ENCODE data around the gene ORM1. TPM values are rescaled to one million over a fixed set of nuclear protein-coding genes. Genes with fewer than 3 reads are reported as not detected.

The ORM1 gene
- total and polyA plus RNA-seq, 2 donors (not counting 3 experiments of a cell fraction or from before 2014, with no cell fraction given), result not detected

GRCh38 chr9:114310471-114311450 is 12.1 kb upstream of the ORM1 start:
- Histone ChIP-seq H2AFZ (ENCODE audit: low read depth, low read length) (no peak overlapping the region), H3K9me1 (replicated peaks; ENCODE audit: control insufficient read depth, extremely low read depth, insufficient read depth, low read length) (no peaks in the 10 kb centered on the region), H3K4me2 (ENCODE audit: insufficient read depth, low read length) (no peak overlapping the region), H3K4me3 (replicated peaks in 1 of 3; ENCODE audit: insufficient read depth in 1 of 3, low read depth in 1 of 3, low read length in 3 of 3) (no peak overlapping the region), H3K4me1 (ENCODE audit: control insufficient read depth, extremely low read depth, insufficient read depth, low read length) (no peaks in the 10 kb centered on the region), H3K79me2 (ENCODE audit: control insufficient read depth, insufficient read depth, low read length) (no peaks in the 10 kb centered on the region), H3K36me3 (ENCODE audit: control insufficient read depth in 2 of 2, extremely low read depth in 1 of 2, insufficient read depth in 2 of 2, low read length in 2 of 2) (peaks cover 0 to 7% of the 10 kb centered on the region in 2 experiments), H3K9me3 (replicated peaks; ENCODE audit: control insufficient read depth, insufficient read depth, low read length) (no peaks in the 10 kb centered on the region), H3K27me3 (ENCODE audit: control insufficient read depth in 2 of 2, insufficient read depth in 2 of 2, low read length in 2 of 2) (no peaks in the 10 kb centered on the region), H3K27ac (ENCODE audit: insufficient read depth, low read depth, low read length) (no peak overlapping the region), H3K9ac (replicated peaks; ENCODE audit: extremely low read depth, insufficient read depth, low read length) (no peak overlapping the region), H4K20me1 (replicated peaks; ENCODE audit: control insufficient read depth, extremely low read depth, insufficient read depth, low read length) (no peaks in the 10 kb centered on the region)
- DNase-seq (ENCODE audit: low read depth, low spot score) (no peak), FAIRE-seq (no peak)
- dilution Hi-C loops (cut with MboI; ENCODE audit: extremely low pct_ligation_motif_present, low sequenced_read_pairs), result no loop called here
- intact Hi-C loops (cut with micrococcal nuclease), result no loop called here
- ChIA-PET CTCF (interaction anchor here (0.7 to 2.5 kb wide), 3 partner anchors 20 to 228 kb away, joined by 3 to 12 read pairs (median 4); no protein-coding TSS in a partner anchor), POLR2A (no interaction called here)
- TF ChIP-seq CTCF (IDR thresholded peaks at IDR 0.05; ENCODE audit: extremely low read depth in 1 of 2, insufficient read depth in 1 of 2, low read depth in 1 of 2, low read length in 2 of 2) (no peak), FOS (IDR thresholded peaks at IDR 0.05; ENCODE audit: borderline replicate concordance, insufficient read depth, low read length) (no peak), POLR2A (IDR thresholded peaks at IDR 0.05; ENCODE audit: low read depth, low read length) (no peak), POLR2AphosphoS5 (IDR thresholded peaks at IDR 0.05; ENCODE audit: insufficient read depth, low read depth, low read length) (no peak), MAX (IDR thresholded peaks at IDR 0.05; ENCODE audit: insufficient read depth, insufficient read length) (no peak), JUN (IDR thresholded peaks at IDR 0.05; ENCODE audit: borderline replicate concordance, insufficient read depth, insufficient read length, low read depth) (no peak), MYC (IDR thresholded peaks at IDR 0.05; ENCODE audit: low read depth, low read length) (no peak)
- no TSS peak for BruUV-seq (replicated peaks)
